ENCODE results near the gene TNRC6A.
A peak's percentile ranks its signal among the peaks of the same experiment; 100 is the strongest.
"Not testable (repeated sequence)": the region's sequence is repeated elsewhere in the genome, so short reads cannot be mapped to it uniquely, and the experiment has no call there.

TNRC6A gene

GRCh38 chr16:24815021-24815420 is 85.6 kb downstream of the TNRC6A start:
- DNase-seq (ENCODE audit: low read depth, low spot score) = no peak

- DNase-seq (ENCODE audit: low read depth, low spot score) = no peak
These were observed 87.2 kb downstream of the TNRC6A start for GRCh38 chr16:24816688-24817087.

- DNase-seq (ENCODE audit: low read depth, low spot score) = no peak
These were observed 90.1 kb downstream of the TNRC6A start for GRCh38 chr16:24819462-24820040.

GRCh38 chr16:24820522-24820921 is 91.1 kb downstream of the TNRC6A start:
- DNase-seq (ENCODE audit: low read depth, low spot score) = no peak

- no peak for DNase-seq (ENCODE audit: low read depth, low spot score)
These were observed 91.7 kb downstream of the TNRC6A start for GRCh38 chr16:24821129-24821528.

GRCh38 chr16:24822542-24822941 is 93.1 kb downstream of the TNRC6A start:
- no peak for DNase-seq (ENCODE audit: low read depth, low spot score)

- no peak for DNase-seq (ENCODE audit: low read depth, low spot score)
These were observed 93.5 kb downstream of the TNRC6A start for GRCh38 chr16:24822974-24823373.

GRCh38 chr16:24825696-24826095 is 96.2 kb downstream of the TNRC6A start:
- DNase-seq (ENCODE audit: low read depth, low spot score) = no peak

GRCh38 chr16:24826096-24826690 is 96.7 kb downstream of the TNRC6A start:
- DNase-seq (ENCODE audit: low read depth, low spot score) = no peak

- DNase-seq (ENCODE audit: low read depth, low spot score) = no peak
These were observed 97.5 kb downstream of the TNRC6A start for GRCh38 chr16:24826817-24827566.

- DNase-seq (ENCODE audit: low read depth, low spot score) = no peak
These were observed 99.7 kb downstream of the TNRC6A start for GRCh38 chr16:24829153-24829552.

GRCh38 chr16:24833352-24833751 is 103.9 kb downstream of the TNRC6A start:
- no peak for DNase-seq (ENCODE audit: low read depth, low spot score)

GRCh38 chr16:24834459-24835335 is 105.2 kb downstream of the TNRC6A start:
- DNase-seq (ENCODE audit: low read depth, low spot score) = no peak

GRCh38 chr16:24836836-24837235 is 107.4 kb downstream of the TNRC6A start:
- no peak for DNase-seq (ENCODE audit: low read depth, low spot score)

GRCh38 chr16:24837969-24838368 is 108.5 kb downstream of the TNRC6A start:
- no peak for DNase-seq (ENCODE audit: low read depth, low spot score)

GRCh38 chr16:24838554-24839266 is 109.3 kb downstream of the TNRC6A start:
- DNase-seq (ENCODE audit: low read depth, low spot score) = peak; percentile 15

GRCh38 chr16:24839347-24839972 is 110.0 kb downstream of the TNRC6A start:
- no peak for DNase-seq (ENCODE audit: low read depth, low spot score)

GRCh38 chr16:24841291-24841690 is 111.8 kb downstream of the TNRC6A start:
- no peak for DNase-seq (ENCODE audit: low read depth, low spot score)

GRCh38 chr16:24844101-24845030 is 114.9 kb downstream of the TNRC6A start:
- DNase-seq (ENCODE audit: low read depth, low spot score) = no peak

- not testable (repeated sequence) for DNase-seq (ENCODE audit: low read depth, low spot score)
These were observed 115.5 kb downstream of the TNRC6A start for GRCh38 chr16:24845031-24845365.
